Kidney tubule cell (primary cell): ENCODE data around the gene CPN1.

ENCODE experiments used
- DNase-seq: peaks from one replicate; pipeline ENCODE4 v3.0.0-alpha.2; 2018; ENCODE audit warnings: low spot score

Gene CPN1

DNA sequence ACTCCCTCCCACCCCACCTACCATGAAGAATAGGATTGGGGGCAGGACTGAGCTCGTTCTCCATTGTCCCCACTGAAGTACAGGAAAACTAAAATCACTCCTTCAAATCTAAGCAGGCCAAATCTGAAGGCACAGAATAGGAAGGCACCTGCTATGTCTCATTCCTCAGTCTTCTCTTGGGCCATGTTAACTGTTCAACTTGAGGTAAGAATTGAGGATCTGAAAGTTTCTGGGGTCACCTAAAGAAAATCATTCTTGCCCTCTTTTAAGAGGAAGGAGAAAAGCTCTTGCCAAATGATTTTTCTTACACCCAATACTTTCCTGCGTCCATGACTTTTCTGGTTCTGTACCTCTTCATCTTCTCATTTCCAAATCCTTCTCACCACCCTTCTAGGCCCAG, 4.9 kb downstream of the CPN1 start:
- no peak for DNase-seq

DNA sequence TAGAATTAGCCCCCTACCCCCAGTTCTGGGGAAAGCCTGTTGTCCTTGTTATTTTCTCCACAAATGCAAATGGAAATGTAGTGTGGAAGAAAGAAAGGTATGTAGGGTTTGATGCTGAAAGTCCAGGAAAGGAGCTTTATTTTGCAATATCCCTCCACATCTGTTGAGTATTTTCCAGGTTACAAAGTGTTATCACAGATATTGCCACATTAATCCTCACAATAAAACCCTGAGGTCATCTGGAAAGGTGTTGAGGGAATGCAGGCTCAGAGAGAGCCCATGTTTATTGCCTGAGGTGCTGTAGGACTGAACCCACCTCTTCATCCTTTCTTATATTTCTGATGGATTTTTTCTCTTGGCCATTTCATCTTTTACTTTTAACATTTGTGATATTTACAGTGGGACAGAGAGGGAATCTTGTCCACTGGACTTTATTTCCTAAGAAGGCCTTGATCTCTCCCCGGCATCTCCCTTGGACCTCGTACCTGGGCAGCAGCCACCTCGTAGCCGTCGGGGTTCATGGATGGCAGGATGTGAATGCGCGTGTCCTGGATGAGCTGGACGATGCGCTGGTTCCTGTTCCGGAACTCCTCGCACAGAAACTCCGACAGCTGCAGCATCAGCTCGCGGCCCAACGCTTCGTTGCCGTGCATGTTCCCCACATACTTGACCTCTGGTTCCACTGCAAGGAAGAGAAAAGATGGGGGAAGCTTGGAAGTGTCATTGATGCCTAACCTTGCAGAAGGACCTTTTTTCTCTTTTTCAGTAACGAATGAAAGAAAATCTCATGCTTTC, 6.0 kb downstream of the CPN1 start:
- no peak for DNase-seq

GRCh38 chr10:100072514-100072913, 9.2 kb downstream of the CPN1 start:
- no peak for DNase-seq

DNA sequence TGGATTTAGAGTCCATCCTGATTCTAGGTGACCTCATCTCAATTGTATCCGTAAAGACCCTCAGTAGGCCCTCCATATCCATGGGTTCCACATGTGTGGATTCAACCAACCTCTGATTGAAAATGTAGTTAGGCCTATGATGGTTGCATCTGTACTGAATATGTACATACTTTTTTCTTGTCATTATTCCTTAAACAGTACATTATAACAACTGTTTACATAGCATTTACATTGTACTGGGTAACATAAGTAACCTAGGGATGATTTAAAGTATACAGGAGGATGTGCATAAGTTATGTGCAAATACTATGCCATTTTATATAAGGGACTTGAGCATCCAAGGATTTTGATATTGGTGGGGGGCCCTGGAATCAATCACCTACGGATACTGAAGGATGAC, 10.1 kb downstream of the CPN1 start:
- no peak for DNase-seq

DNA sequence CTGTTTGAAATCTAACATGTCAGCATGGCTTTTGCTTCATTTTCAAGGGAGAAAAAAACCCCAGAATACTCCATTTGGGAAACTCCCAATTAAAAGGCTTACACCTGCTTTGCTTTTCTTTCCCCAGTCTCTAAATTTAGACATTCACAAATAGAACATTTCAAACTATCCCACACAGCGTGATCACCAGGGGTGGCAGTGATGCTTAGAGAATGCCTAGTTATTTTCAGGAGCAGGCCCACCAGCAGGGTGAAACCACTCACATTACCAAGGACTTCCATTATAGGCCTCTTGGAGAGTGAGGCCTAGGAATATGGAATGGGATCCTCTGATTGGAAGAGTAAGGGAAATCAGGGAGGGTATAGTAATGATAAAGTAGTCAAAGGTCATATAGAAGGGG, 14.2 kb downstream of the CPN1 start:
- DNase-seq = no peak

GRCh38 chr10:100065084-100065660, 16.5 kb downstream of the CPN1 start:
- DNase-seq = no peak

- no peak for DNase-seq
These were observed 20.3 kb downstream of the CPN1 start for GRCh38 chr10:100061401-100061800.

DNA sequence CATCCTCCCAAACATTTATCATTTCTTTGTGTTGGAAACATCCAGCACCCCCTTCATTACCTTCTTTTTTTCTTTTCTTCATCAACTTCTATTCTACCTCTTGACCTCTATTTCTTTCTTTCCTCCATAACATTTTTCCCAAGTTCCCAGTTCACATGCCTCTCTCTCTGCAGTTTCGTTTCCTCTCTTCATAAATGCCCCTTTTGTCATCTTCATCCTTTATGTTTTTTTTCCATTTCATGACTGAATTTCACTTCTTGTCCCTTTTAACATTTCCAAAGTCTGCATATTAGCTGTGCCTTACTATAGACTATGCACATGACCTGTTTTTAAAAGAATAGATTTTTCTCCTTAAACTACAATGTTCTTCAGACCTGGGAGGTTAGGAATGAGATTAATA, 23.7 kb downstream of the CPN1 start:
- DNase-seq = no peak

GRCh38 chr10:100053686-100054460, 27.8 kb downstream of the CPN1 start:
- no peak for DNase-seq

GRCh38 chr10:100046021-100046486, 35.6 kb downstream of the CPN1 start:
- DNase-seq = peak; percentile 78

GRCh38 chr10:100045592-100045991, 36.1 kb downstream of the CPN1 start:
- DNase-seq = no peak

DNA sequence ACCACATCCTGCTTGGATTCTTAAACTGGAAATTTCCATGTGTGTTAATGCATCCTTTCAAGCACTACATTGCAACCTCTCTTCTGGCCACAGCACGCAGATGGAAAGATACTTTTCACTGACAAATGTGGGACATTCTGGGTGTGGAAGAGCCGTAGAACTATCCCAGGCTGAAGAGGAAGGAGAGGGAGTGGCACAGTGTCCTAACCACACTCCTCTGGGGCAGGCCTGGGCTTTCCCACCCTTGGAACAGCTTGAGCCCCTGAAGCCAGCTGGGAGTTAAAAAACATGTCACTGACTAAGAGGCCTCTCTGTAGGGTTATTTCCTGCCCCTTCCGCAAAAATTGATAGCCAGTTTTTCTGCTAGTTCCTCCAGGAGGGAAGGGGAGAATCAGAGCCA, 37.9 kb downstream of the CPN1 start:
- no peak for DNase-seq

DNA sequence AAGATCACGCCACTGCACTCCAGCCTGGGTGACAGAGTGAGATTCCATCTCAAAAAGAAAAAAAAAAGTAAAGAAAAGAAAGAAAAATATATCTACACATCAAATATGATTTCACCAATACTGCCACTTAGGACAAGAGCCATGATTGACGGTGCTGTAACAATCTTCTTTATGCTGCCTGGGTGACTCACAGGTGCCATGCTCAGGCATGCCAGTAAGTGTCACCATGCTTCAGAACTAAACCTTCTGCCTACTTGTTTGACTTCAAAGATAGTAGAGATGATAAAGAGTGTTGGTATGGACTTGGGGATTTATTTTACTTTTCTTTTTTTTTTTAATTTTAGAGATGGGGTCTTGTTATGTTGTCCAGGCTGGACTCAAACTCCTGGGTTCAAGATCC, 38.3 kb downstream of the CPN1 start:
- peak; percentile 56 for DNase-seq

DNA sequence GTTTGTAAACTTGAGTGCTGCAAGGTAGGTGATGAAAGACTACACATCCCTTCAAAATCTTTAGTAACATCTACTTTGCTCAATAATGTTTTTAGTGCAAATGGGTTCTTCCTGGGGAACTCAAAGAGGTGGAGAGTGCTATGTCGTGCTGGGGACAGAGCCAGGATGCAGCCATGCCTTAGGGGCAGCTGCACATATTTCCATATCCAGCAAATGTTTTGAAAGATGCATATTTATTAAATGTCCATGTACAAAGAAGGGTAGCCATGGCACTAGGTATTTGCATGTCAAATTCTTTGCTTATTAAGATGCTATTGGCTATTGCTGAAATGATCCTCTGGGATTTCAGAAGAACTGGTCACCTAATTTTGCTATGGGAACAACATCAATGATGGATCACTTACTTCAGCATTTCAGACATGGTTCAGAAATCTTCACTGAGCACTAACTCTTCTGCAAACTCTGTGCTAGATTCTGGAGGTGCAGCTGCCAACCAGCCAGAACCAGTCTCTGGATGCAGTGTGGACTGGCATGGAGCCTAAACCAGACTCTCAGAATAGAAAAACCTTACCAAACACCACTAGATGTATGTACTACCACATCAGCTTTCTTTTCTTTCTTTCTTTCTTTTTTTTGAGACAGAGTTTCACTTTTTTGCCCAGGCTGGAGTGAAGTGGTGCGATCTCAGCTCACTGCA, 40.2 kb downstream of the CPN1 start:
- DNase-seq = no peak

DNA sequence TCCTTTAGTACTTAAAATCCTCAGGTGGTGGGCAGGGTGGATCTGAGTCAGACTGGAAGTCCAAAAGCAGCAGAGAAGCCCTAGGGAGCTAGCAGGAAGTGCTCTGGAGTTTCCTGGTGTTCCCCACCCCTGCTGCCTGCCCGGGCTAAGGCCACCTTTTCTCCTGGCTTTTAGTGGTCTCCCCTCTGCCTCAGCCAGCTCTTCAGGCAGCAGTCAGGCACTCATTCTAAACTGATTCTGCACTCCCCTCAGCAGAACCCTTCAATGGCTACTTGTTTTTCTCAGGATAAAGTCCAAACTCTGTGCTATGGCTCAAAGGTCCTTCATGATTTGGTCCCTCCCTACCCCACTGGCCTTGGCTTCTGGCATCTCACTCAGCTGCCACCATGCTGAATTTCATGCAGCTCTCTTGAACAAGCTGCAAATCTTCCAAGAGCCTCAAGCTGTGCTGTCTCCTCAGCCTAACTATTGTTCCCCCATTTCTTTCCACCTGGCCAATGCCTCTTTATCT, 43.1 kb downstream of the CPN1 start:
- peak; percentile 37 for DNase-seq

DNA sequence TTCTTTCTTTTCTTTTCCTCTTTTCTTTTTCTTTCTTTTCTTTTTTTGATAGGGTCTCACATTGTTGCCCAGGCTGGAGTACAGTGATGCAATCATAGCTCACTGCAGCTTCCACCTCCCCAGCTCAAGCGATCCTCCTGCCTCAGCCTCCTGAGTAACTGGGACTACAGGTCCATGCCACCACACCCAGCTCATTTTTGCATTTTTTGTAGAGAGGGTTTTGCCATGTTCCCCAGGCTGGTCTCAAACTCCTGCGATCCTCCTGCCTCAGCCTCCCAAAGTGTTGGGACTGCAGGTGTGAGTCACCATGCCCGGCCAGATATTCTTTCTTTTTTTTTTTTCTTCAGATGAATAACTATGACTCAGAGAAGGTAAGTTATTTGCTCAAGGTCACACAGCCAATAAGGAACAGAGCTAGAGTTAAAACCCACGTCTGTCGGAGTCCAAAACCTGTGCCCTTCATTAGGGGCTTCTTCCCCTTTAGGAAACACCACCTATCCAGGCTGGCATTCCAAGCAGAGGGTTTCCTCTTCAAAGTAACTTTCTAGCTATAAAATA, 43.8 kb downstream of the CPN1 start:
- DNase-seq = peak; percentile 58

- no peak for DNase-seq
These were observed 44.8 kb downstream of the CPN1 start for GRCh38 chr10:100036850-100037249.

DNA sequence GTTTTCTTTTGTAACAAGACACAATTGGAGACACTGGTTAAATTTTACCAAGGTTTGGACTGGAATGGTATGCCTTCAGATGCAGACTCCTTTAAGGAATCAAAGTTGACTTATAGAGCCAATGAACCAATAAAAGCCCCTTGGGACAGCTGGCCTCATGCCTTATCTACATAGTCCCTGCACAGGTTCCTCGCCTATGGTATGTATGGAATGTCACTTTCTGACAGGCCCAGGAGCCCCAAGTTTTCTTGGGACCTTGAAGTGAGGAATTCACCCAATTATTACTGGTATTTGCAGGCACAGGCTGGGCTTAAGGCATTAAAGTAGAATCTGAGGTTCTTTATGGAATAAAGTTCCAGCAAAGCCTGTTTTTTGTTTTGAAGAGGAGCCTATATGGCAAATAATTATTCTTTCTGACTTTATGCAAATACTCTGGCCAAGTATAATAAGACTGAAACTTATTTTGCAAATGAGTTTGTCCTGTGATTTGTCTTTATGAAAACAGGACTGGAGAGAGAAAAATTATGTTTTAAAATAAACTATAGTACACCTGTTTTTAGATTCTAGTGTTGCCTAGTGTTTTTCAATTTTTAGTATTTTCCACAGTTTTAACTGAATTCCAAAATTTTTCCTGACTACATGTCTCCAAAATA, 47.8 kb downstream of the CPN1 start:
- DNase-seq = no peak

DNA sequence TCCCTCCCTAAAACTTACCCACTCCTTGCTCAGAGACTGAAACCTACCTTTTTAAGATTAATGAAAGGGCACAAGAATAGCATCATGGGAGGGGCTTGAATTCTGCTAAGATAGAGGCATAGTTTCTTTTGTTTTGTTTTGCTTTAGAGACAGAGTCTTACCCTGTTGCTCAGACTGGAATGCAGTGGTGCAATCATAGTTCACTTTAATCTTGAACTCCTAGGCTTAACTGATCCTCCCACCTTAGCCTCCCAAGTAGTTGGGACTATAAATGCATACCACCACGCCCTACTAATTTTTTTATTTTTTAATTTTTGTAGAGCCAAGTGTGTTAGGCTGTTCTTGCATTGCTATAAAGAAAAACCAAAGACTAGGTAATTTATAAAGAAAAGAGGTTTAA, 54.3 kb downstream of the CPN1 start:
- DNase-seq = no peak

GRCh38 chr10:100025576-100025975, 56.1 kb downstream of the CPN1 start:
- DNase-seq = peak; percentile 46

GRCh38 chr10:100024748-100025147, 56.9 kb downstream of the CPN1 start:
- peak; percentile 42 for DNase-seq
